WERI-Rb-1 (cell line): Measurements from ENCODE around the gene SLCO2A1.

Experiments used
- DNase-seq: peaks from one replicate; pipeline ENCODE4 v3.0.0-alpha.2; 2020
- H3K27ac ChIP-seq: fragments of 250-450 bp; sonication (Bioruptor Pico); 2 replicates; pipeline ENCODE4 v1.5.1; 2020; ENCODE audit warnings: mild to moderate bottlenecking, moderate library complexity
- H3K27me3 ChIP-seq: fragments of 250-450 bp; sonication (Bioruptor Pico); 2 replicates; pipeline ENCODE4 v1.5.1; 2021; ENCODE audit warnings: mild to moderate bottlenecking, low read depth, moderate library complexity; ENCODE audit not compliant: insufficient read depth, severe bottlenecking
- H3K36me3 ChIP-seq: fragments of 250-450 bp; sonication (Bioruptor Pico); 2 replicates; pipeline ENCODE4 v1.5.1; 2020; ENCODE audit warnings: mild to moderate bottlenecking, moderate library complexity
- H3K4me3 ChIP-seq: 2 replicates; pipeline ENCODE4 v1.5.1; 2011; ENCODE audit warnings: low read depth, mild to moderate bottlenecking, control low read depth, low read length
- H3K9me3 ChIP-seq: fragments of 250-450 bp; sonication (Bioruptor Pico); 2 replicates; pipeline ENCODE4 v1.5.1; 2021; ENCODE audit warnings: mild to moderate bottlenecking, moderate library complexity; ENCODE audit not compliant: severe bottlenecking
- CTCF ChIP-seq: IDR thresholded peaks from 2 replicates; pipeline ENCODE4 v1.5.1; 2011; ENCODE audit warnings: low read depth, mild to moderate bottlenecking, control low read depth, inconsistent platforms, low read length

SLCO2A1 gene

GRCh38 chr3:133988631-133989161, 41.0 kb downstream of the SLCO2A1 start:
- no peak overlapping the region for H3K4me3 ChIP-seq
- no peak for DNase-seq
- no peaks in the 10 kb centered on the region for H3K27me3 ChIP-seq
- H3K36me3 ChIP-seq: no peaks in the 10 kb centered on the region
- no peaks in the 10 kb centered on the region for H3K9me3 ChIP-seq
- no peak overlapping the region for H3K27ac ChIP-seq
- no peak for TF ChIP-seq CTCF

DNA sequence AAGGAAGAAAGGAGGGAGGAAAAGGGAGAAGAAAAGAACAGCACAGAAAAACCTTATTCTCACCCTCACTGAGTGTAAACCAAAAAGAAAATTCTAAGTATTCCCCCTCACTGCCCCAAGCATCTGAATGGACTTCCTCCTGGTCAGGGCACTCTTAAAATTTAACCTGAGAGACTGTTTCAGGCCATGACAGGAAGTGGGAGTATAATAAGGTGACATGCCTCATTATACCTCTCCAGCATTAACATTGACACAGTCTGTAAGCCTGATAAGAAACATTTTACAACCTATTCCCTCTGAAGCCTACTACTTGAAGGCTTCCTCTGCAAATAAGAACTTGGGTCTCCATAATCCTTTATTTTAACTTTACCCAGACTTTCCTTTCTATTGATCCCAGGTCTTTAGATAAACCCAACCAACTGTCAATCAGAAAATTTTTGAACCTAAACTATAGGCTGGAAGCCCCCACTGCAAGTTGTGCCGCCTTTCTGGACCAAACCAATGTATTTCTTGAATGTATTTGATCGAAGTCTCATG, 41.7 kb downstream of the SLCO2A1 start:
- no peak overlapping the region for H3K27ac ChIP-seq
- no peak overlapping the region for H3K4me3 ChIP-seq
- H3K27me3 ChIP-seq: no peaks in the 10 kb centered on the region
- no peaks in the 10 kb centered on the region for H3K9me3 ChIP-seq
- DNase-seq: no peak
- no peak for TF ChIP-seq CTCF
- H3K36me3 ChIP-seq: no peaks in the 10 kb centered on the region

- DNase-seq: no peak
- H3K27me3 ChIP-seq: no peaks in the 10 kb centered on the region
- H3K36me3 ChIP-seq: no peaks in the 10 kb centered on the region
- TF ChIP-seq CTCF: no peak
- no peak overlapping the region for H3K27ac ChIP-seq
- H3K9me3 ChIP-seq: no peaks in the 10 kb centered on the region
- H3K4me3 ChIP-seq: no peak overlapping the region
Observed at GRCh38 chr3:133987136-133987535, 42.6 kb downstream of the SLCO2A1 start.

- TF ChIP-seq CTCF: no peak
- DNase-seq: no peak
- H3K36me3 ChIP-seq: no peaks in the 10 kb centered on the region
- H3K4me3 ChIP-seq: no peak overlapping the region
- no peak overlapping the region for H3K27ac ChIP-seq
- H3K9me3 ChIP-seq: no peaks in the 10 kb centered on the region
- no peaks in the 10 kb centered on the region for H3K27me3 ChIP-seq
Observed at GRCh38 chr3:133986311-133986710, 43.4 kb downstream of the SLCO2A1 start.

DNA sequence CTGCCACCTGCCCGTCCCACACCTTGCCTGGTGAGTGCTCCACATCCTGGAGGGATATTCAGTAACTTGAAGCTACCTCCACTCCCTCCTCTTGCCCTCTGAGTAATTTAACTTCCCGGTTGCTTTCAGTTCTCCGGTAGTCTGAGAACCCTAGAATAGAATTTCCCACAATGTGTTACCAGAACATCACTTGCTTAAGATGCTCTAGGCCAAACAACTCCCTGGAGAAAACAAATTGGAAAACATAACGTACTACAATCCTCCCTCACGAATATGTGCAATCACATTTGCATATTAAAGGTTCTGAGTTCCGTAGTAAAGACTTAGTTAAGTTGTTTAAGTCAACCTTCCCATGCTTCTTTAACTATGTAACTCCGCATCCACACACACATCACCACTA, 44.8 kb downstream of the SLCO2A1 start:
- Histone ChIP-seq H3K36me3 (no peaks in the 10 kb centered on the region), H3K4me3 (no peak overlapping the region), H3K27ac (no peak overlapping the region), H3K27me3 (no peaks in the 10 kb centered on the region), H3K9me3 (no peaks in the 10 kb centered on the region)
- no peak for DNase-seq
- no peak for TF ChIP-seq CTCF
